Measurements from ENCODE around the gene SLC22A15. TPM values are rescaled to one million over a fixed set of nuclear protein-coding genes. Genes with fewer than 3 reads are reported as not detected.
A peak's percentile ranks its signal among the peaks of the same experiment; 100 is the strongest.

Gene SLC22A15
- polyA plus RNA-seq (1.7 and 3.1 TPM in 2 replicates), polyA minus RNA-seq (2.4 and 3.2 TPM in 2 replicates)

GRCh38 chr1:115976062-115976920 lies at the start of gene SLC22A15:
Gene SLC22A15, plus strand, starts transcription at chr1:115976513. Its CDS starts 115 bp downstream, at chr1:115976628.
- Histone ChIP-seq H4K20me1 (ENCODE audit: insufficient read depth) (no peaks in the 10 kb centered on the region), H3F3A (ENCODE audit: insufficient read depth, low read length, poor library complexity, severe bottlenecking) (no peaks in the 10 kb centered on the region), H3K79me2 (replicated peaks; ENCODE audit: insufficient read depth, low read length) (no peaks in the 10 kb centered on the region), H3K9me2 (ENCODE audit: insufficient read depth, low read length) (no peaks in the 10 kb centered on the region), H3K36me3 (ENCODE audit: insufficient read depth, low read length) (no peaks in the 10 kb centered on the region), H3K9me3 (ENCODE audit: low read length) (no peaks in the 10 kb centered on the region), H2AFZ (ENCODE audit: low read depth, low read length) (no peak within 1 kb of the TSS), H3K9ac (ENCODE audit: low read length) (peak within 1 kb of the TSS; percentile 46), H3K27me3 (ENCODE audit: insufficient read depth, low read depth, low read length) (peaks cover 21% of the 10 kb centered on the region), H3K4me2 (ENCODE audit: low read length) (no peak within 1 kb of the TSS), H3K4me3 (ENCODE audit: low read length) (peak within 1 kb of the TSS; percentile 63), H3K27ac (ENCODE audit: low read length) (no peak within 1 kb of the TSS)
- TF ChIP-seq REST (IDR thresholded peaks at IDR 0.05; ENCODE audit: borderline replicate concordance): no peak

GRCh38 chr1:115927971-115928370 lies 48.3 kb upstream of the SLC22A15 start:
- Histone ChIP-seq H3K9me2 (ENCODE audit: insufficient read depth, low read length) (no peaks in the 10 kb centered on the region), H3K27ac (ENCODE audit: low read length) (no peak overlapping the region), H3K27me3 (ENCODE audit: insufficient read depth, low read depth, low read length) (no peaks in the 10 kb centered on the region), H3K9me3 (ENCODE audit: low read length) (no peaks in the 10 kb centered on the region), H2AFZ (ENCODE audit: low read depth, low read length) (no peak overlapping the region), H3K79me2 (replicated peaks; ENCODE audit: insufficient read depth, low read length) (no peaks in the 10 kb centered on the region), H4K20me1 (ENCODE audit: insufficient read depth) (no peaks in the 10 kb centered on the region), H3K36me3 (ENCODE audit: insufficient read depth, low read length) (no peaks in the 10 kb centered on the region), H3K9ac (ENCODE audit: low read length) (no peak overlapping the region), H3K4me3 (ENCODE audit: low read length) (no peak overlapping the region), H3F3A (ENCODE audit: insufficient read depth, low read length, poor library complexity, severe bottlenecking) (no peaks in the 10 kb centered on the region), H3K4me2 (ENCODE audit: low read length) (no peak overlapping the region)
- no peak for TF ChIP-seq CTCF (IDR thresholded peaks at IDR 0.05; ENCODE audit: poor library complexity, severe bottlenecking)
- TF ChIP-seq TAF1 (IDR thresholded peaks at IDR 0.05; ENCODE audit: low read depth): no peak
- TF ChIP-seq SMC3 (conservative IDR thresholded peaks at IDR 0.05; ENCODE audit: poor library complexity): no peak
- TF ChIP-seq EZH2 (IDR thresholded peaks at IDR 0.05; ENCODE audit: borderline replicate concordance, insufficient read depth, low read length, poor library complexity, severe bottlenecking): no peak
- TF ChIP-seq REST (IDR thresholded peaks at IDR 0.05; ENCODE audit: borderline replicate concordance): no peak
- no peak for TF ChIP-seq POLR2AphosphoS5 (IDR thresholded peaks at IDR 0.05)
- TF ChIP-seq EP300 (conservative IDR thresholded peaks at IDR 0.05; ENCODE audit: poor library complexity, severe bottlenecking): no peak
- no peak for TF ChIP-seq MXI1 (conservative IDR thresholded peaks at IDR 0.05; ENCODE audit: poor library complexity, severe bottlenecking)
- no peak for TF ChIP-seq RAD21 (conservative IDR thresholded peaks at IDR 0.05)
